PFSK-1 (cell line): Measurements from ENCODE around the gene MEGF11.

Experiments
- FOXP2 ChIP-seq: optimal IDR thresholded peaks from 2 replicates; pipeline ENCODE3; 2011; ENCODE audit warnings: borderline replicate concordance, control low read depth, inconsistent platforms; ENCODE audit not compliant: insufficient read depth; ENCODE audit errors: extremely low read length, extremely low read depth
- POLR2AphosphoS5 ChIP-seq: IDR thresholded peaks from 2 replicates; pipeline ENCODE4 v1.6.1; 2012; ENCODE audit warnings: low read depth, mild to moderate bottlenecking, control low read depth, low read length, moderate library complexity
- SIN3A ChIP-seq: IDR thresholded peaks from 2 replicates; pipeline ENCODE4 v1.6.1; 2012; ENCODE audit warnings: mild to moderate bottlenecking, low read length, moderate library complexity, borderline replicate concordance; ENCODE audit not compliant: insufficient read depth
- TAF1 ChIP-seq: IDR thresholded peaks from 2 replicates; pipeline ENCODE4 v1.6.1; 2012; ENCODE audit warnings: low read length, control low read depth, borderline replicate concordance; ENCODE audit not compliant: insufficient read depth
- TF ChIP-seq, protein P1 (sequence below), 2 experiments: IDR thresholded peaks; 2 replicates each; pipeline versions ENCODE4 v1.6.1 to v1.8.0; 2011 to 2012; ENCODE audit warnings: low read depth in 2 of 2, low read length in 2 of 2, control low read depth in 1 of 2, inconsistent platforms in 1 of 2, mild to moderate bottlenecking in 1 of 2, moderate library complexity in 1 of 2; ENCODE audit not compliant: insufficient read depth in 1 of 2

Gene MEGF11

DNA sequence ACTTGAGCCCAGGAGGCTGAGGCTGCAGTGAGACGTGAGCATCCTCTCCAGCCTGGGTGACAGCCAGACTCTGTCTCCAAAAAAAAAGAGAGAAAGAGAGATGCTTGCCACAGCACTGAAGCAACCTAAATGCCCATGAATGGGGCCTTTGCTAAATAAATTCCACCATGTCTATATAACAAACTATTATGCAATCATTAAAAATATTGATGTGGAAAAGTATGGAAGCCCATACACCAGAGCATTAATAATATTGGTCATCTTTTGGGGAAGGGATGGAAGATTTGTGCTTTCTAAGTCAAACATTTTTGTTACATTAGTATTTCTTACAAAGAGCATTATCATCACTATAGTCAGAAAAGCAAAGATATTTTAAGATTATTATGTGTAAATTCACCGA lies 116.6 kb downstream of the MEGF11 start:
- TF ChIP-seq FOXP2: no peak
- TF ChIP-seq POLR2AphosphoS5: no peak
- TF ChIP-seq, protein P1, sequence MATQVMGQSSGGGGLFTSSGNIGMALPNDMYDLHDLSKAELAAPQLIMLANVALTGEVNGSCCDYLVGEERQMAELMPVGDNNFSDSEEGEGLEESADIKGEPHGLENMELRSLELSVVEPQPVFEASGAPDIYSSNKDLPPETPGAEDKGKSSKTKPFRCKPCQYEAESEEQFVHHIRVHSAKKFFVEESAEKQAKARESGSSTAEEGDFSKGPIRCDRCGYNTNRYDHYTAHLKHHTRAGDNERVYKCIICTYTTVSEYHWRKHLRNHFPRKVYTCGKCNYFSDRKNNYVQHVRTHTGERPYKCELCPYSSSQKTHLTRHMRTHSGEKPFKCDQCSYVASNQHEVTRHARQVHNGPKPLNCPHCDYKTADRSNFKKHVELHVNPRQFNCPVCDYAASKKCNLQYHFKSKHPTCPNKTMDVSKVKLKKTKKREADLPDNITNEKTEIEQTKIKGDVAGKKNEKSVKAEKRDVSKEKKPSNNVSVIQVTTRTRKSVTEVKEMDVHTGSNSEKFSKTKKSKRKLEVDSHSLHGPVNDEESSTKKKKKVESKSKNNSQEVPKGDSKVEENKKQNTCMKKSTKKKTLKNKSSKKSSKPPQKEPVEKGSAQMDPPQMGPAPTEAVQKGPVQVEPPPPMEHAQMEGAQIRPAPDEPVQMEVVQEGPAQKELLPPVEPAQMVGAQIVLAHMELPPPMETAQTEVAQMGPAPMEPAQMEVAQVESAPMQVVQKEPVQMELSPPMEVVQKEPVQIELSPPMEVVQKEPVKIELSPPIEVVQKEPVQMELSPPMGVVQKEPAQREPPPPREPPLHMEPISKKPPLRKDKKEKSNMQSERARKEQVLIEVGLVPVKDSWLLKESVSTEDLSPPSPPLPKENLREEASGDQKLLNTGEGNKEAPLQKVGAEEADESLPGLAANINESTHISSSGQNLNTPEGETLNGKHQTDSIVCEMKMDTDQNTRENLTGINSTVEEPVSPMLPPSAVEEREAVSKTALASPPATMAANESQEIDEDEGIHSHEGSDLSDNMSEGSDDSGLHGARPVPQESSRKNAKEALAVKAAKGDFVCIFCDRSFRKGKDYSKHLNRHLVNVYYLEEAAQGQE (IDR thresholded peaks at IDR 0.05; ENCODE audit: insufficient read depth in 1 of 2, low read depth in 2 of 2, low read length in 2 of 2): no peak
- no peak for TF ChIP-seq SIN3A
- TF ChIP-seq TAF1: no peak

GRCh38 chr15:66135664-66136063 lies 117.9 kb downstream of the MEGF11 start:
- no peak for TF ChIP-seq POLR2AphosphoS5
- TF ChIP-seq TAF1: no peak
- TF ChIP-seq, protein P1 (IDR thresholded peaks at IDR 0.05; ENCODE audit: insufficient read depth in 1 of 2, low read depth in 2 of 2, low read length in 2 of 2): no peak
- no peak for TF ChIP-seq SIN3A
- TF ChIP-seq FOXP2: no peak

DNA sequence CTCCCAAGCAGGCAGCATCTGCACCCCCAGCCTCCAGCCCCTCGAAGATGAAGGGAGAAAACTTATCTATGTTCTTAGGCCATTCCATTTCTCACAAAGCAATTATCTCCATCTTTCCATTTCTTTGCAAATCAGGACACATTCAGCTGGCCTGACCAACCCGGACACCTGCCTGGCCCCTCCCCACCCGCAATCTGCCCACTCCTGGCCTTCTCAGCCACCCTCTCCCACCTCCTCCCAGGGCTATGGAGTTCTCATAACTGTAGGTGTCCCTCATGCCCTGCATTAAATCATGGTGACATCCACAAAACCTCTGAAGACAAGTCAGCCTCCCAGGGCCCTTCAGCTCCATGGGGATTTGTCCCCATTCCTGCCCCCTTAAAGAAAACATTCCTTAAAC lies 119.3 kb downstream of the MEGF11 start:
- no peak for TF ChIP-seq FOXP2
- no peak for TF ChIP-seq SIN3A
- TF ChIP-seq TAF1: no peak
- TF ChIP-seq POLR2AphosphoS5: no peak
- TF ChIP-seq, protein P1 (IDR thresholded peaks at IDR 0.05; ENCODE audit: insufficient read depth in 1 of 2, low read depth in 2 of 2, low read length in 2 of 2): no peak

GRCh38 chr15:66133247-66133885 lies 120.2 kb downstream of the MEGF11 start:
- no peak for TF ChIP-seq SIN3A
- TF ChIP-seq TAF1: no peak
- TF ChIP-seq, protein P1 (IDR thresholded peaks at IDR 0.05; ENCODE audit: insufficient read depth in 1 of 2, low read depth in 2 of 2, low read length in 2 of 2): no peak
- no peak for TF ChIP-seq POLR2AphosphoS5
- no peak for TF ChIP-seq FOXP2

GRCh38 chr15:66132251-66132816 lies 121.2 kb downstream of the MEGF11 start:
- TF ChIP-seq FOXP2 (no peak), TAF1 (no peak), SIN3A (no peak), POLR2AphosphoS5 (no peak)
- TF ChIP-seq, protein P1 (IDR thresholded peaks at IDR 0.05; ENCODE audit: insufficient read depth in 1 of 2, low read depth in 2 of 2, low read length in 2 of 2): no peak
